ENCODE measurements around the gene BRMS1L. TPM values are rescaled to one million over a fixed set of nuclear protein-coding genes. Genes with fewer than 3 reads are reported as not detected.

The BRMS1L gene
- total RNA-seq, 1 donor from 2014 or later, result 14.2 TPM

DNA sequence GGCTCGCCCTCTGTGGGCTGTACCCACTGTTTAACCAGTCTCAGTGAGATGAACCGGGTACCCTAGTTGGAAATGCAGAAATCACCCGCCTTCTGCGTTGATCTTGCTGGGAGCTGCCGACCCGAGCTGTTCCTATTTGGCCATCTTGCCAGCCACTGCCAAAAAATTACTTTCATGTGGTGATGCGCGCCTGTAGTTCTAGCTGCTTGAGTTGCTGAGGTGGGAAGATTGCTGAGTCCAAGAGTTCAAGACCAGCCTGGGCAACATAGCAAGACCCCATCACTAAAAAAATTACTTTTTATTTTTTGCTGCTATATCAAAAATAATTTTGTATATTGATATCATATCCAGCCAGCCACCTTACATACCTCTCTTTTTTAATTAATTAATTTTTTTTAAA is 18.4 kb downstream of the BRMS1L start:
- no peak overlapping the region for H3K27ac ChIP-seq (replicated peaks)
- no peak for DNase-seq
- TF ChIP-seq, protein P1, sequence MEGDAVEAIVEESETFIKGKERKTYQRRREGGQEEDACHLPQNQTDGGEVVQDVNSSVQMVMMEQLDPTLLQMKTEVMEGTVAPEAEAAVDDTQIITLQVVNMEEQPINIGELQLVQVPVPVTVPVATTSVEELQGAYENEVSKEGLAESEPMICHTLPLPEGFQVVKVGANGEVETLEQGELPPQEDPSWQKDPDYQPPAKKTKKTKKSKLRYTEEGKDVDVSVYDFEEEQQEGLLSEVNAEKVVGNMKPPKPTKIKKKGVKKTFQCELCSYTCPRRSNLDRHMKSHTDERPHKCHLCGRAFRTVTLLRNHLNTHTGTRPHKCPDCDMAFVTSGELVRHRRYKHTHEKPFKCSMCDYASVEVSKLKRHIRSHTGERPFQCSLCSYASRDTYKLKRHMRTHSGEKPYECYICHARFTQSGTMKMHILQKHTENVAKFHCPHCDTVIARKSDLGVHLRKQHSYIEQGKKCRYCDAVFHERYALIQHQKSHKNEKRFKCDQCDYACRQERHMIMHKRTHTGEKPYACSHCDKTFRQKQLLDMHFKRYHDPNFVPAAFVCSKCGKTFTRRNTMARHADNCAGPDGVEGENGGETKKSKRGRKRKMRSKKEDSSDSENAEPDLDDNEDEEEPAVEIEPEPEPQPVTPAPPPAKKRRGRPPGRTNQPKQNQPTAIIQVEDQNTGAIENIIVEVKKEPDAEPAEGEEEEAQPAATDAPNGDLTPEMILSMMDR (IDR thresholded peaks at IDR 0.05; ENCODE audit: borderline replicate concordance), result no peak
- intact Hi-C loops (cut with micrococcal nuclease), result no loop called here
- H3K36me3 ChIP-seq, result peaks cover 92% of the 10 kb centered on the region
- H3K9me3 ChIP-seq (replicated peaks), result peaks cover 30% of the 10 kb centered on the region
- H3K4me3 ChIP-seq, result no peak overlapping the region
- H3K4me1 ChIP-seq, result no peaks in the 10 kb centered on the region
- no peaks in the 10 kb centered on the region for H3K27me3 ChIP-seq (ENCODE audit: low read depth)

DNA sequence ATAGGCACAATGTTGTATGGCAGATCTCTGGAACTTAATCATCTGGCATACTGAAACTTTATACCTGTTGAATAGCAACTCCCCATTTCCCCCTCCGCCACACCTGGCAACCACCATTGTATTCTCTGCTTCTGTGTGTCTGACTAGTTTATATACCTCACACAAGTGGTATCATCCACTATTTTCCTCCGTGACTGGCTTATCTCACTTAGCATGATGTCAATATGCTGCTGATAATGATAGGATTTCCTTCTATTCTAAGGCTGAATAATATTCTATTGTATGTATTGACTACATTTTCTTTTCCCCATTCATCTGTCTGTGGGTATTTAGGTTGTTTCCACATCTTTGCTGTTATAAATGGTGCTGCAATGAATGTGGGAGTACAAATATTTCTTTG is 21.5 kb downstream of the BRMS1L start:
- Histone ChIP-seq H3K4me3 (no peak overlapping the region), H3K36me3 (peaks cover 71% of the 10 kb centered on the region)
- intact Hi-C loops (cut with micrococcal nuclease), result no loop called here

DNA sequence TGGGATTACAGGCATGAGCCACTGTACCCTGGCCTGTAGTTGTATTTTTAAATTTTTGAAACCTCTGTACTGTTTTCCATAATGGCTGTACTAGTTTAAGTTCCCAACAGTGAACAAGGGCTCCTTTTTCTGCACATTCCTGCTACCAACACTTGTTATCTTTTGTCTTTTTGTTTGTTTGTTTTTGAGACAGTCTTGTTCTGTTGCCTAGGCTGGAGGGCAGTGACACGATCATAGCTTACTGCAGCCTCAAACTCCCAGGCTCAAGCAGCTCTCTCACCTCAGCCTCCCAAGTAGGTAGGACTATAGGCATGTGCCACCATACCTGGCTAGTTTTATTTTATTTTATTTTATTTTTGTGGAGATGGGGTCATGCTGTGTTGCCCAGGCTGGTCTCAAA is 23.0 kb downstream of the BRMS1L start:
- no peak overlapping the region for H3K4me3 ChIP-seq
- intact Hi-C loops (cut with micrococcal nuclease), result no loop called here
- TF ChIP-seq, protein P1 (IDR thresholded peaks at IDR 0.05; ENCODE audit: borderline replicate concordance), result no peak
- H3K27me3 ChIP-seq (ENCODE audit: low read depth), result no peaks in the 10 kb centered on the region
- H3K27ac ChIP-seq (replicated peaks), result no peak overlapping the region
- no peaks in the 10 kb centered on the region for H3K4me1 ChIP-seq
- peaks cover 5% of the 10 kb centered on the region for H3K9me3 ChIP-seq (replicated peaks)
- DNase-seq, result no peak
- peaks cover 56% of the 10 kb centered on the region for H3K36me3 ChIP-seq

More for the DNA sequence above, 21.5 kb downstream of the BRMS1L start:
- Histone ChIP-seq H3K27me3 (ENCODE audit: low read depth) (no peaks in the 10 kb centered on the region), H3K4me1 (no peaks in the 10 kb centered on the region), H3K27ac (replicated peaks) (no peak overlapping the region), H3K9me3 (replicated peaks) (peaks cover 9% of the 10 kb centered on the region)
- DNase-seq, result no peak
- TF ChIP-seq, protein P1 (IDR thresholded peaks at IDR 0.05; ENCODE audit: borderline replicate concordance), result no peak

DNA sequence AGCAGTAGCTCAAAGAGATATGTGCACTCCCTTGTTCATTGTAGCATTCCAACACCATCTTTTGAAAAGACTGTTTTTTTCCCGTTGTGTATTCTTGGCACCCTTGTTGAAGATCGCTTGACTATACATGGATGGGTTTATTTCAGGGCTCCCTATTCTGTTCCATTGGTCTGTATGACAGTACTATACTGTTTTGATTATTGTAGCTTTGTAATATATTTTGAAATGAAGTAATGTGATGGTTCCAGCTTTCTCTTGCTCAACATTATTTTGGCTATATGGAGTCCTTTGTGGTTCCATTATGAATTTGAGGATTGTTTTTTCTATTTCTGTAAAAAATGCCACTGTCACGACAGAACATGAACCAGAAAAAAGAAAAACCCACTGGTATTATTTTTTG is 25.7 kb downstream of the BRMS1L start:
- TF ChIP-seq, protein P1 (IDR thresholded peaks at IDR 0.05; ENCODE audit: borderline replicate concordance), result no peak
- no peak for DNase-seq
- Histone ChIP-seq H3K9me3 (replicated peaks) (peaks cover 5% of the 10 kb centered on the region), H3K36me3 (peaks cover 30% of the 10 kb centered on the region), H3K4me3 (no peak overlapping the region), H3K4me1 (no peaks in the 10 kb centered on the region), H3K27ac (replicated peaks) (no peak overlapping the region), H3K27me3 (ENCODE audit: low read depth) (no peaks in the 10 kb centered on the region)
- intact Hi-C loops (cut with micrococcal nuclease), result no loop called here

DNA sequence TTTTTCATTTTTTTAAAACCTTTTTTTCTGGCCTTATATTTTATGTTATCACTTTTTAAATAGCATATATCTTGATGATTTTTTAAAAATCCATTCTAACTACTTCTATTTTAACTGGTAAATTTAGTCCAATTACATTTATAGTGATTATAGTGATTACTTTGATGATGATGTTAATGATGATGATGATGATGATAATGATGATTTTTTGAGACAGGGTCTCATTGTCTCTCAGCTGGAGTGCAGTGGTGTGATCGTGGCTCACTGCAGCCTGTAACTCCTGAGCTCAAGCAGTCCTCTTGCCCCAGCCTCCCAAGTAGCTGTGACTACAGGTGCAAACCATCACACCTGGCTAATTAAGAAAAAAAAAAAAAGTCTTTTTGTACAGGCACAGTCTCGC is 27.1 kb downstream of the BRMS1L start:
- intact Hi-C loops (cut with micrococcal nuclease), result no loop called here
- TF ChIP-seq, protein P1 (IDR thresholded peaks at IDR 0.05; ENCODE audit: borderline replicate concordance), result no peak

More for the DNA sequence above, 27.1 kb downstream of the BRMS1L start:
- Histone ChIP-seq H3K4me3 (no peak overlapping the region), H3K27me3 (ENCODE audit: low read depth) (no peaks in the 10 kb centered on the region), H3K36me3 (peaks cover 17% of the 10 kb centered on the region), H3K27ac (replicated peaks) (no peak overlapping the region), H3K4me1 (no peaks in the 10 kb centered on the region), H3K9me3 (replicated peaks) (peaks cover 5% of the 10 kb centered on the region)
- no peak for DNase-seq
